Neural progenitor cell (in vitro differentiated cells): ENCODE data around the gene DUSP2. TPM values are rescaled to one million over a fixed set of nuclear protein-coding genes. Genes with fewer than 3 reads are reported as not detected.

Experiments used
- DNase-seq: peaks from one replicate; pipeline ENCODE4 v3.0.0-alpha.2; 2016; ENCODE audit warnings: low spot score
- H2AFZ ChIP-seq: fragments of 200-600 bp; sonication (generic); replicated peaks from 2 replicates; pipeline ENCODE4 v1.6.1; 2016; ENCODE audit warnings: antibody characterized with exemption
- H3F3A ChIP-seq: fragments of 200-600 bp; sonication (generic); 2 replicates; pipeline ENCODE4 v1.6.1; 2016; ENCODE audit warnings: antibody characterized with exemption, low read depth
- H3K27ac ChIP-seq: fragments of 200-600 bp; sonication (generic); 2 replicates; pipeline ENCODE4 v1.5.1; 2016; ENCODE audit warnings: mild to moderate bottlenecking
- H3K27me3 ChIP-seq: fragments of 200-600 bp; sonication (generic); 2 replicates; pipeline ENCODE4 v1.6.1; 2016; ENCODE audit warnings: mild to moderate bottlenecking, moderate library complexity
- H3K36me3 ChIP-seq: fragments of 200-600 bp; sonication (generic); 2 replicates; pipeline ENCODE4 v1.5.1; 2016
- H3K4me1 ChIP-seq: fragments of 200-600 bp; sonication (generic); 2 replicates; pipeline ENCODE4 v1.6.1; 2016; ENCODE audit warnings: mixed run types
- H3K4me2 ChIP-seq: fragments of 200-600 bp; sonication (generic); 2 replicates; pipeline ENCODE4 v1.6.1; 2016
- H3K4me3 ChIP-seq: fragments of 200-600 bp; sonication (generic); 2 replicates; pipeline ENCODE4 v1.5.1; 2016
- H3K79me2 ChIP-seq: fragments of 200-600 bp; sonication (generic); 2 replicates; pipeline ENCODE4 v1.6.1; 2016; ENCODE audit warnings: low read depth
- H3K9ac ChIP-seq: fragments of 200-600 bp; sonication (generic); 2 replicates; pipeline ENCODE4 v1.6.1; 2016
- H3K9me3 ChIP-seq: fragments of 200-600 bp; sonication (generic); 2 replicates; pipeline ENCODE4 v1.5.1; 2016; ENCODE audit warnings: low read depth
- H4K20me1 ChIP-seq: fragments of 200-600 bp; sonication (generic); 2 replicates; pipeline ENCODE4 v1.6.1; 2016; ENCODE audit warnings: low read depth
- H3K27ac Mint-ChIP-seq: 3 replicates; pipeline ENCODE4 v1.8.0; 2021; ENCODE audit warnings: mixed read lengths
- H3K27me3 Mint-ChIP-seq: 2 replicates; pipeline ENCODE4 v1.8.0; 2022; ENCODE audit warnings: low read depth, mild to moderate bottlenecking, inconsistent platforms, moderate library complexity, mixed read lengths; ENCODE audit not compliant: insufficient read depth
- H3K36me3 Mint-ChIP-seq: 3 replicates; pipeline ENCODE4 v1.8.0; 2021; ENCODE audit warnings: mixed read lengths
- H3K4me1 Mint-ChIP-seq: 3 replicates; pipeline ENCODE4 v1.8.0; 2021; ENCODE audit warnings: mixed read lengths
- H3K4me3 Mint-ChIP-seq: 3 replicates; pipeline ENCODE4 v1.8.0; 2021; ENCODE audit warnings: mild to moderate bottlenecking, moderate library complexity, mixed read lengths
- H3K9me3 Mint-ChIP-seq: 3 replicates; pipeline ENCODE4 v1.8.0; 2020; ENCODE audit warnings: mixed read lengths
- EZH2 ChIP-seq: fragments of 200-600 bp; sonication (generic); IDR thresholded peaks from 2 replicates; pipeline ENCODE4 v1.6.1; 2017; ENCODE audit warnings: antibody characterized with exemption, mild to moderate bottlenecking, moderate library complexity
- EZH2phosphoT487 ChIP-seq: fragments of 200-600 bp; sonication (generic); IDR thresholded peaks from 2 replicates; pipeline ENCODE4 v1.6.1; 2017; ENCODE audit warnings: antibody characterized with exemption
- total RNA-seq: library from RNA; depleted of rRNA; stranded (reverse); fragments of >200 nt; gene quantifications from 2 replicates; pipeline ENCODE4 v1.2.3, GENCODE V29; 2015; ENCODE audit warnings: low replicate concordance
- TF ChIP-seq, protein P1 (sequence below): fragments of 200-600 bp; sonication (generic); IDR thresholded peaks from 2 replicates; pipeline ENCODE4 v1.5.1; 2017; ENCODE audit warnings: antibody characterized with exemption, mild to moderate bottlenecking

DUSP2 gene
- total RNA-seq, 1 donor from 2014 or later, result not detected

DNA sequence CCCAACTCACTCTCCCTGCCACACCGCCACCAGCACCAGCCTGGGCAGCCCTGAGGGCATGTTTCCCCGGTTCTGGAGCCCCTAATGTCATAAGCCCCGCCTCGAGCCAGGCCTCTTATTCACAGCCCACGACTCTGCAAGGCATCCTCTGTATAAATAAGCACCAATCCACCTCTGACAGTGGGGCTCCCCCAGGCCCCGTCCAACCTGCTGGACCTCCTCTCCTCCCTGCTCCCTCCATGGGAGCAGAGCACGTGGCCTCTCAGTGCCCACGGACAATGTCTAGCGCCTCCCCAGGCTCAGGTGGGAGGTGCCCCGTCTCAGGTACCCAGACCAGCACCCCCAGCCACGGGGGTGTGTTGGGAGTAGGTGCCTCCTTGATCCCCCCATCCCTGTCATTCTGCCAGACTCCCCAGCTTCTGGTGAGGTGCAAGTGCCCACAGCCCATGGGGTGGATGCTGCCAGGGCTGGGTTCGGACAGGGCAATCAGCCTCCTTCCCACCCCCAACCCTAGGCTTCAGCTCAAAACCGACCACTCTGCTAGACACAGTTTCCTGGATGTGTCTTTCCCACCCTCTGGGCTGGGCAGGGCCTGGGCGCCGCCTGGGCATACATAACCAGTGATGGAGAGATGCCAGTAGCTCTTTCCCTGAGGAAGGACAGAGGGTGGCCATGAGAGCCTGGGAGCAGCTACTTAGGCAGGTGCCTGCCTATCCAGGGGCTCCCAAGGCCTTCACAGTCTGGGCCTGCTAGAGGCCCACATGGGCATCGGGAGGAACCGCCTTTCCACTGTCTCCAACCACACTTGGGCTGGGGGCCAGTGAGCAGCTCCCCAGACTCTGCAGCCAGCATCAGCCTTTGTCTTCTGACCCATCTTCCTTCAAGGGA is 27.3 kb downstream of the DUSP2 start:
- peaks cover 54% of the 10 kb centered on the region for H3K27me3 ChIP-seq
- H3K4me3 ChIP-seq, result no peak overlapping the region
- peaks cover 5% of the 10 kb centered on the region for H3K36me3 Mint-ChIP-seq
- H3K36me3 ChIP-seq, result no peaks in the 10 kb centered on the region
- no peak overlapping the region for H3K27ac ChIP-seq
- H3K4me1 Mint-ChIP-seq, result peaks cover 18% of the 10 kb centered on the region
- H3K27me3 Mint-ChIP-seq, result peaks cover 23% of the 10 kb centered on the region
- peak overlapping the region; percentile 96 for H3K4me2 ChIP-seq
- no peaks in the 10 kb centered on the region for H3K79me2 ChIP-seq
- peaks cover 2% of the 10 kb centered on the region for H3K9me3 Mint-ChIP-seq
- H3K27ac Mint-ChIP-seq, result peak overlapping the region; percentile 11
- peak; percentile 25 for DNase-seq
- H3K9me3 ChIP-seq, result no peaks in the 10 kb centered on the region
- no peak overlapping the region for H3K9ac ChIP-seq
- TF ChIP-seq, protein P1, sequence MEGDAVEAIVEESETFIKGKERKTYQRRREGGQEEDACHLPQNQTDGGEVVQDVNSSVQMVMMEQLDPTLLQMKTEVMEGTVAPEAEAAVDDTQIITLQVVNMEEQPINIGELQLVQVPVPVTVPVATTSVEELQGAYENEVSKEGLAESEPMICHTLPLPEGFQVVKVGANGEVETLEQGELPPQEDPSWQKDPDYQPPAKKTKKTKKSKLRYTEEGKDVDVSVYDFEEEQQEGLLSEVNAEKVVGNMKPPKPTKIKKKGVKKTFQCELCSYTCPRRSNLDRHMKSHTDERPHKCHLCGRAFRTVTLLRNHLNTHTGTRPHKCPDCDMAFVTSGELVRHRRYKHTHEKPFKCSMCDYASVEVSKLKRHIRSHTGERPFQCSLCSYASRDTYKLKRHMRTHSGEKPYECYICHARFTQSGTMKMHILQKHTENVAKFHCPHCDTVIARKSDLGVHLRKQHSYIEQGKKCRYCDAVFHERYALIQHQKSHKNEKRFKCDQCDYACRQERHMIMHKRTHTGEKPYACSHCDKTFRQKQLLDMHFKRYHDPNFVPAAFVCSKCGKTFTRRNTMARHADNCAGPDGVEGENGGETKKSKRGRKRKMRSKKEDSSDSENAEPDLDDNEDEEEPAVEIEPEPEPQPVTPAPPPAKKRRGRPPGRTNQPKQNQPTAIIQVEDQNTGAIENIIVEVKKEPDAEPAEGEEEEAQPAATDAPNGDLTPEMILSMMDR, result peak; percentile 33
- no peak for TF ChIP-seq EZH2phosphoT487
- no peaks in the 10 kb centered on the region for H4K20me1 ChIP-seq
- H3K4me3 Mint-ChIP-seq, result peak overlapping the region; percentile 78
- peaks cover 7% of the 10 kb centered on the region for H3K4me1 ChIP-seq
- H3F3A ChIP-seq, result no peaks in the 10 kb centered on the region
- no peak overlapping the region for H2AFZ ChIP-seq

DNA sequence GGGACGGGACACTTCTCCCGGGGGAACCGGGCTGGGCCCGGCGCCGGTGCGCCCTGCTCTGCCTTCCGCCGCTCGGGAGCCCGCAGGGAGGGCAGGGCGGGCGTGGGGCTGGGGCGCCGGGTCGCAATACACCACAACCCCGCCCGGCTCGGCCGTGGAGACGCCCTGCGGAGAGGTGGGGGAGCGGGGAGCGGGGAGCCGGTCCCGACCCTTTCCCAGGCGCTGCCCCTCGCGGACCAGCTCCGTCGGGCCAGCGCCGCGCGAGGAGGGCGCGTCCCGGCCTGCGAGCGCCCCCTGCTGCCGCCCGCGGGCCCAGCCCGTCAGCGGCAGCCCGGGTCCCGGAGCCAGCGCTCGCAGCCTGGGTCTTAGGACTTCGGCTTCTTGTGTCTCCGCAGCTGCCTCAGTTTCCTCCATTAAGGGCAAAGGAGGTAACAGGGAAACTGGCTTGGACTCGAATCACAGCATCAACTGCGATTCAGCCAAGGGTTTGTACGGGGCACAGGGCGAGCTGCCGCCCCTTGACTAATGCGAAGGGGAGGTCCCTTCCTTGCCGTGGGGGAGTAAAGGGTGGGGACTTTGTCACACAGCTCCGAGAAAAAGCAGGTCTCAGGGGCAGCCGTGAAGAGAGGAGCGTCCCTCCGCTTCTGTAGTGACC is 28.2 kb downstream of the DUSP2 start:
- TF ChIP-seq, protein P1, result peak; percentile 90
- TF ChIP-seq EZH2 (no peak), EZH2phosphoT487 (no peak)
- H3K27me3 Mint-ChIP-seq, result peaks cover 23% of the 10 kb centered on the region
- peaks cover 2% of the 10 kb centered on the region for H3K9me3 Mint-ChIP-seq
- peak overlapping the region; percentile 78 for H3K4me3 Mint-ChIP-seq
- Histone ChIP-seq H3K4me1 (peaks cover 7% of the 10 kb centered on the region), H3K9ac (no peak overlapping the region), H3K36me3 (no peaks in the 10 kb centered on the region), H3K4me3 (peak overlapping the region; percentile 74), H3K4me2 (peak overlapping the region; percentile 96), H2AFZ (peak overlapping the region; percentile 70), H3K27me3 (peaks cover 54% of the 10 kb centered on the region), H3F3A (no peaks in the 10 kb centered on the region), H3K27ac (no peak overlapping the region), H3K79me2 (no peaks in the 10 kb centered on the region), H3K9me3 (no peaks in the 10 kb centered on the region), H4K20me1 (no peaks in the 10 kb centered on the region)
- DNase-seq, result peak; percentile 88
- H3K27ac Mint-ChIP-seq, result no peak overlapping the region
- peaks cover 5% of the 10 kb centered on the region for H3K36me3 Mint-ChIP-seq
- peaks cover 18% of the 10 kb centered on the region for H3K4me1 Mint-ChIP-seq

DNA sequence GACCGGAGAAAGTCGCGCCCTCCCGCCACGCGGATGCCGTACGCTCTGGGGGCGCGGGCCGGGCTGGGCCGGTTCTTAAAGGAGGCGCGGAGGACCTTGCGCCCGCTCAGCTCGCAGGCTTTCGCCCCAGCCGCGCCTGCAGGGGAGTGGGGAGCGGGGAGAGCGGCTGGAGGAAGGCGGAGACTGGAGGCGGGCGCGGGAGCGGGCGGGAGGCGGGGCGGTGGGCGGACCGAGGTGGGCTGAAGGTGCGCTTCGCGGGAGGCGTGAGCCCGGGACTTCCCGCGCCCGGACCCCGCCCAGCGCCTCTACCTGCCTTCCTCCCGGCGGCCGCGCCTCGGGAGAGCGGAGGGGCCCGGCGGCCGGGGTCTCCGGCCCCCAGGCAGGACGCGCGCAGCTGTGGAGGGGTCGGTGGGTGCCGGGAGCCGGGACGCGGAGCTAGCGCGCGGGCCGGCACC is 28.8 kb downstream of the DUSP2 start, which contains the start of gene ADRA2B:
Gene ADRA2B, minus strand, starts transcription at position 148 of the 455 bp plus-strand sequence. CDS start 422 bp downstream, outside the sequence.
- H3K27ac Mint-ChIP-seq, result no peak within 1 kb of the TSS
- H3K4me3 ChIP-seq, result peak within 1 kb of the TSS; percentile 74
- peak within 1 kb of the TSS; percentile 70 for H2AFZ ChIP-seq
- peaks cover 23% of the 10 kb centered on the region for H3K27me3 Mint-ChIP-seq
- H3K9me3 ChIP-seq, result no peaks in the 10 kb centered on the region
- no peaks in the 10 kb centered on the region for H3F3A ChIP-seq
- H3K27me3 ChIP-seq, result peaks cover 54% of the 10 kb centered on the region
- H3K9me3 Mint-ChIP-seq, result peaks cover 2% of the 10 kb centered on the region
- no peaks in the 10 kb centered on the region for H4K20me1 ChIP-seq
- no peak for TF ChIP-seq EZH2phosphoT487
- H3K4me1 ChIP-seq, result peaks cover 7% of the 10 kb centered on the region
- peak within 1 kb of the TSS; percentile 96 for H3K4me2 ChIP-seq
- no peak within 1 kb of the TSS for H3K27ac ChIP-seq
- H3K36me3 Mint-ChIP-seq, result peaks cover 5% of the 10 kb centered on the region
- H3K36me3 ChIP-seq, result no peaks in the 10 kb centered on the region
- peaks cover 18% of the 10 kb centered on the region for H3K4me1 Mint-ChIP-seq
- DNase-seq, result peak; percentile 91
- no peak within 1 kb of the TSS for H3K9ac ChIP-seq
- H3K4me3 Mint-ChIP-seq, result peak within 1 kb of the TSS; percentile 79
- no peaks in the 10 kb centered on the region for H3K79me2 ChIP-seq
